GM12891 (cell line): ENCODE results near the gene GNPTAB.

ENCODE experiments used
- DNase-seq: peaks from one replicate; pipeline ENCODE4 v3.0.0; 2011; ENCODE audit warnings: low spot score; ENCODE audit not compliant: insufficient read length
- FAIRE-seq: peaks from 2 replicates; lab custom pipeline; 2011; peaks lifted over from hg19 to GRCh38; lab: Jason Lieb, UNC
- PAX5 ChIP-seq: IDR thresholded peaks from 2 replicates; pipeline ENCODE4 v1.6.1; 2011; ENCODE audit warnings: low read length, moderate library complexity, mild to moderate bottlenecking; ENCODE audit not compliant: insufficient read depth, severe bottlenecking
- POLR2A ChIP-seq: IDR thresholded peaks from 2 replicates; pipeline ENCODE4 v1.6.1; 2011; ENCODE audit warnings: low read depth, low read length, control low read depth
- POLR2AphosphoS5 ChIP-seq: IDR thresholded peaks from 2 replicates; pipeline ENCODE4 v1.6.1; 2011; ENCODE audit warnings: low read depth, low read length, control low read depth
- POU2F2 ChIP-seq: IDR thresholded peaks from 2 replicates; pipeline ENCODE4 v1.6.1; 2011; ENCODE audit warnings: low read depth, mild to moderate bottlenecking, control low read depth, low read length, moderate library complexity
- SPI1 ChIP-seq: IDR thresholded peaks from 2 replicates; pipeline ENCODE4 v1.6.1; 2011; ENCODE audit warnings: low read depth, low read length, control low read depth
- TAF1 ChIP-seq: IDR thresholded peaks from 2 replicates; pipeline ENCODE4 v1.6.1; 2011; ENCODE audit warnings: low read depth, low read length, control low read depth

GNPTAB gene

GRCh38 chr12:101695706-101696105 is 135.1 kb downstream of the GNPTAB start:
- FAIRE-seq = no peak
- no peak for DNase-seq
- TF ChIP-seq POLR2AphosphoS5 = no peak
- no peak for TF ChIP-seq PAX5
- TF ChIP-seq POU2F2 = no peak
- no peak for TF ChIP-seq SPI1
- no peak for TF ChIP-seq TAF1
- no peak for TF ChIP-seq POLR2A
